Coronary artery (tissue), 2 donors: Measurements from ENCODE around the gene TLCD5.

ENCODE experiments used
- DNase-seq: peaks from one replicate; pipeline ENCODE4 v3.0.0-alpha.2; 2017; ENCODE audit warnings: low spot score
- H3K27ac ChIP-seq, 2 donors: fragments of 200-600 bp; sonication (generic); one replicate each; pipeline ENCODE4 v1.5.1; 2016 to 2019
- H3K4me3 ChIP-seq: fragments of 200-600 bp; sonication (generic); 2 replicates; pipeline ENCODE4 v1.5.1; 2016; ENCODE audit warnings: mild to moderate bottlenecking, moderate library complexity
- TF ChIP-seq, protein P1 (sequence below): fragments of 200-600 bp; sonication (generic); IDR thresholded peaks from one replicate; pipeline ENCODE4 v1.5.1; 2019; ENCODE audit warnings: antibody characterized with exemption

Gene TLCD5

DNA sequence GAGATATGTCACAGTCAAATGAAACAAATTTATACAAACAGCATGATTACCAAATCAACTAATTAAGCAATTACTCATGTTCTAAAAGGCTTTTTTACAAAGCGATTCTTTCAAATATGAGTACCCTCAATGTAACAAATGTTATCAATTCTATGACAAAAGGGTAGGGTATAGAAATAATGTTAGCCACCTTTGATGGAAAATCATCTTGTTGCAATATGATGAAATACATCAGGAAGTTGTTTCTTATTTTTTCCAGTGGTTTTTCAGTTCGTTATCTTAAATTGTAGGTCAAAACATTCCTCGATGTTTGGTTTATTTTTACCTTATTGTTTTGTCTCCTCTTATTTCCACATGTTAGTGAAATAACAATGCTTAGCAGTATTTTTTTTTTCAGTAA, 17.6 kb downstream of the TLCD5 start:
- DNase-seq, result no peak
- no peak overlapping the region for H3K27ac ChIP-seq
- no peak overlapping the region for H3K4me3 ChIP-seq
- TF ChIP-seq, protein P1, sequence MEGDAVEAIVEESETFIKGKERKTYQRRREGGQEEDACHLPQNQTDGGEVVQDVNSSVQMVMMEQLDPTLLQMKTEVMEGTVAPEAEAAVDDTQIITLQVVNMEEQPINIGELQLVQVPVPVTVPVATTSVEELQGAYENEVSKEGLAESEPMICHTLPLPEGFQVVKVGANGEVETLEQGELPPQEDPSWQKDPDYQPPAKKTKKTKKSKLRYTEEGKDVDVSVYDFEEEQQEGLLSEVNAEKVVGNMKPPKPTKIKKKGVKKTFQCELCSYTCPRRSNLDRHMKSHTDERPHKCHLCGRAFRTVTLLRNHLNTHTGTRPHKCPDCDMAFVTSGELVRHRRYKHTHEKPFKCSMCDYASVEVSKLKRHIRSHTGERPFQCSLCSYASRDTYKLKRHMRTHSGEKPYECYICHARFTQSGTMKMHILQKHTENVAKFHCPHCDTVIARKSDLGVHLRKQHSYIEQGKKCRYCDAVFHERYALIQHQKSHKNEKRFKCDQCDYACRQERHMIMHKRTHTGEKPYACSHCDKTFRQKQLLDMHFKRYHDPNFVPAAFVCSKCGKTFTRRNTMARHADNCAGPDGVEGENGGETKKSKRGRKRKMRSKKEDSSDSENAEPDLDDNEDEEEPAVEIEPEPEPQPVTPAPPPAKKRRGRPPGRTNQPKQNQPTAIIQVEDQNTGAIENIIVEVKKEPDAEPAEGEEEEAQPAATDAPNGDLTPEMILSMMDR, result no peak

DNA sequence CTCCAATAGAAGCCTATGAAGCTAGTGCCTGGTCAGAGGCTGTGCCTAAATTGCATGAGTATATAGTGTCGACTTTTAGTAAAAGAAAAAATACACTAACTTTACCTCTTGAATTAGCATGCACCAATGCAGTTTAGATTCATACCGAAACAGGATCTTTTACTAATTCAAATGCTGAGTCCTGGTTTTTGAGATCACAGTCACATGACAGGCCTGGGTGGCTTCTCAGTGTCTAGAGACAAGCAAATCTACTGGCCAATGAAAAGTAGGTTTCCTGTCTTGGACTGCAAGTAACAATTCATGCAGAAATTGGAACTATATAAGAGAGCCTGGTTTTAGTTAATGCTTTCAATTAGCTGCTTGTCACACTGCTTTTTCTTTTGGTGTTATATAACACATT, 18.3 kb downstream of the TLCD5 start:
- DNase-seq, result no peak
- TF ChIP-seq, protein P1, result no peak
- Histone ChIP-seq H3K4me3 (no peak overlapping the region), H3K27ac (no peak overlapping the region)

DNA sequence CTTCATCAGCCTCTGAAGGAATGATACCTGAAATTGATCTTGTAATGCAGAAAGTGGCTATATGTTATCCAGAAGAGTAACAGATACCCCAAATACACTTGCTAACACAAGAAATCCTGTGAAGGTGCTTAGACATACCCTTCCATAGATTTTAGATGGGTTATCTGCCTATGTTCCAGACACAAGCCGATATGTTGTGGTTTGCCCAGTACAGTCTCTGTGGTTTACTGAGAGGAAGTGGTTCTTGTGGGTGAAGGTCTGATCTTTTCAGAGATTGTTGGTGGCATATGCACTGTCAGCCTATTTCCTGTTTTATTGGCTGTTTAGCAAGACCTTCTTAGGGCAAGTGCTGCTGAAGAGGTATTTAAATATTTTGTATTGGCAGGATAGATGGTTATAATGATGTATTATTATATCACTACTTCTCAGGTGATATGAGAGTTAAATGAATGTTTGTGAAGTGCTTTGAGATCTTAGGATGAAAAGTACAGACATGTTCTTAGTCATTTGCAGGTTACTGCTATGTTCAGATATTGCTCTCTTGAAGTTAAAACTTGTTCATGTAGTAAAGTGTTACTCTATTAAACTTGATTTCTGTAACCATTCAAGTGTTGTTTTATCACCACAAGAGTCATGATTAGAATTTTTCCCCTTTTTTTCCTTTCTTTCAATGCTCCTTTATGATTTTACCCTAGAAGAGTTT, 19.4 kb downstream of the TLCD5 start:
- DNase-seq, result no peak
- Histone ChIP-seq H3K27ac (no peak overlapping the region), H3K4me3 (no peak overlapping the region)
- TF ChIP-seq, protein P1, result no peak

DNA sequence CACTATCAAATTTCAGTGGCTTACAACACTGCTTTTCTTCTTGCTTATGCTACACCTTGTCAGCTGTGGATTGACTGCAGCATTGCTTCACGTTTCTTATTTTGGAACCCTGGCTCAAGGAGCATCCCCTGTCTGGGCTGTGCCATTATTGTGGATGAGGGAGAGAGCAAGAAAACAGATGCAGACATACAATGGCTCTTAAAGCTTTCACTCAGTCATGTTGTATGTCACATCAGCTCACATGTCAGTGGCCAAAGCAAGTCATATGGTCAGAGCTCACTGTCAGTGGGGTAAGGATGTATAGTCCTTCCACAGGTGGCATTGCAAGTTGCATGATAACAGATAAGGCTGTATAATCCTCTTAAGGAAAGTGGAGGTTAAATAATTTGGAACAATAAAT, 21.1 kb downstream of the TLCD5 start:
- TF ChIP-seq, protein P1, result no peak
- DNase-seq, result no peak
- Histone ChIP-seq H3K27ac (peak overlapping the region in 1 of 2 donors; percentile 46), H3K4me3 (no peak overlapping the region)

DNA sequence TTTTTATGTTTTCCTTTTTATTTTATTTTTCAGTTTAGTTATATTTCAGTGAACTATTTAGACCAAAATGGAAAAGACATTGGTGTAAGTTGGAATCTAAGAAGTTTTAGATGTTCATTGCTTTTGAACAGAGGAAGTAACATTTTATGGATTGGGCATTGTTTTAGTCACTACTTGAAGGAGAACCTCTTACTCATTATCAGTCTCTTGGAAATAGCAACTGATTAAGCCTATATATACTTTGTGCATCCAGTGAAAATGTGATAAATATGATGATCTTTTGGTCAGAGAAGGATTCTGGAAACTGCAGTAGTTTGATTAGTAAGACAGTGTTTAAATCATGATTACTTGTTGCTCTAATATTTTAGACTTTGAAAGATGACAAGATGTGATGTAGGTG, 25.5 kb downstream of the TLCD5 start:
- Histone ChIP-seq H3K27ac (no peak overlapping the region), H3K4me3 (no peak overlapping the region)
- no peak for DNase-seq
- TF ChIP-seq, protein P1, result no peak

DNA sequence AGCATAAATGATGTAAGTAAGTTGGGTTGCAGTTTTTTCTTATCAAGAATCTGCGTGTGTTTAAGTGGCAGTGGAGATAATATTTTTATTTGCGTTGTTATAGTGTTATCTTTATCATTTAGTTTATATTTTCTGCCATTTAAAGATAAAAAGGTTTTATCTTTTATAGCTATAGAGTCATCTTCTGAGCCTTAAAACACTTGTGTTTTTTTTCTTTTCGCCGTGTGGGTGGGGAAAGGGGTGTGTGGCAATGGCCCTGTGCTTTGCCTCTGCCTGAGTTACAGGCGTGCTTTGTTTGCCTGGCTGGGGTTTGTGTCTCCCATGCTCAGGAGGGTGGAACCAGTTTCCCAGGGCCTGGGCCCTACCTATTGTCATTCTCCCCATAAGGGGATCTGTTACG, 27.3 kb downstream of the TLCD5 start:
- Histone ChIP-seq H3K27ac (no peak overlapping the region), H3K4me3 (no peak overlapping the region)
- no peak for DNase-seq
- TF ChIP-seq, protein P1, result no peak

DNA sequence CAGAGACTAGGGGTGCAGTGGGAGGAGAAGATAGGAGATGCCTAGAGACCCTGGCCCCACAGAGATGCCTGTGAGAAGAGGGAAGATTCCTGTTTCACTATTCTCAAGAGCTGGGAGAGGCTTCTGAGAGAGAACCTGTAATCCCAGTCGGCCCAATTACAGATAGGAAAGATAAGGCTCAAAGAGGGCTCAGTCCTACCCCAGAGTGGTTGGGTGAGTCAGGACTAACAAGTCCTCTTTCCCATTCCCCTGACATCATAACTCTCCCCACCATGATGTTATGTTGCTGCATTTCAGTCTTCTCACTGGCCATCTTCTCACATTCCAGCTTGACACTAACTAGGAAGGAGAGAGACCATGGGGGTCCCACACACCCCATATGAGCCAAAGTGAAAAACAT, 29.0 kb downstream of the TLCD5 start:
- TF ChIP-seq, protein P1, result no peak
- no peak overlapping the region for H3K27ac ChIP-seq
- no peak for DNase-seq
- H3K4me3 ChIP-seq, result no peak overlapping the region
